ENCODE data around the gene AIF1L. TPM values are rescaled to one million over a fixed set of nuclear protein-coding genes. Genes with fewer than 3 reads are reported as not detected.

AIF1L gene
- total RNA-seq, 6 donors from 2014 or later: 3.8 to 21.4 (median 10.5) TPM

- Histone ChIP-seq H3K4me3 (no peak overlapping the region), H3K4me1 (peaks cover 0 to 6% (median 2%) of the 10 kb centered on the region in 4 donors), H3K27ac (no peak overlapping the region), H3K9me3 (no peaks in the 10 kb centered on the region), H3K36me3 (no peaks in the 10 kb centered on the region), H3K27me3 (no peaks in the 10 kb centered on the region)
- no peak for ATAC-seq (ENCODE audit: low FRiP score in 2 of 2)
- DNase-seq: no peak
- WGBS, 2 donors: 62 to 68% methylated on average over 15 to 21 of the region's 21 CpGs
- TF ChIP-seq CTCF (IDR thresholded peaks at IDR 0.05): no peak
- no peak for TF ChIP-seq POLR2A (IDR thresholded peaks at IDR 0.05)
These were observed 46.3 kb upstream of the AIF1L start for GRCh38 chr9:131049829-131050715.

- no peak overlapping the region for H3K27ac ChIP-seq
- H3K27me3 ChIP-seq: no peaks in the 10 kb centered on the region
- ATAC-seq (ENCODE audit: low FRiP score in 2 of 2): no peak
- DNase-seq: no peak
- H3K4me1 ChIP-seq: peaks cover 0 to 6% (median 2%) of the 10 kb centered on the region in 4 donors
- H3K9me3 ChIP-seq: no peaks in the 10 kb centered on the region
- TF ChIP-seq EP300 (IDR thresholded peaks at IDR 0.05): no peak
- TF ChIP-seq POLR2AphosphoS5 (IDR thresholded peaks at IDR 0.05): no peak
- WGBS, 2 donors: 87 to 88% methylated on average over 16 to 17 of the region's 17 CpGs
- no peak overlapping the region for H3K4me3 ChIP-seq
- H3K36me3 ChIP-seq: no peaks in the 10 kb centered on the region
These were observed 45.5 kb upstream of the AIF1L start for GRCh38 chr9:131050831-131051230.

GRCh38 chr9:131051592-131052517 lies 44.5 kb upstream of the AIF1L start:
- TF ChIP-seq EP300 (IDR thresholded peaks at IDR 0.05) (no peak), POLR2A (IDR thresholded peaks at IDR 0.05) (no peak), CTCF (IDR thresholded peaks at IDR 0.05) (no peak), POLR2AphosphoS5 (IDR thresholded peaks at IDR 0.05) (no peak)
- no peak overlapping the region for H3K27ac ChIP-seq
- no peaks in the 10 kb centered on the region for H3K36me3 ChIP-seq
- WGBS, 2 donors: 83 to 85% methylated on average over 25 of the region's 25 CpGs
- no peak overlapping the region for H3K4me3 ChIP-seq
- ATAC-seq (ENCODE audit: low FRiP score in 2 of 2): no peak
- no peaks in the 10 kb centered on the region for H3K9me3 ChIP-seq
- DNase-seq: no peak
- no peaks in the 10 kb centered on the region for H3K27me3 ChIP-seq
- peaks cover 0 to 2% (median under 1%) of the 10 kb centered on the region in 4 donors for H3K4me1 ChIP-seq

GRCh38 chr9:131053896-131054295 lies 42.4 kb upstream of the AIF1L start:
- no peak for ATAC-seq (ENCODE audit: low FRiP score in 2 of 2)
- H3K27me3 ChIP-seq: no peaks in the 10 kb centered on the region
- H3K9me3 ChIP-seq: no peaks in the 10 kb centered on the region
- TF ChIP-seq POLR2AphosphoS5 (IDR thresholded peaks at IDR 0.05): no peak
- H3K4me1 ChIP-seq: peaks cover 0 to 6% (median 0%) of the 10 kb centered on the region in 4 donors
- H3K4me3 ChIP-seq: no peak overlapping the region
- no peaks in the 10 kb centered on the region for H3K36me3 ChIP-seq
- no peak for DNase-seq
- no peak overlapping the region for H3K27ac ChIP-seq
- 85 to 95% methylated on average over 3 of the region's 3 CpGs for WGBS, 2 donors

- Histone ChIP-seq H3K9me3 (no peaks in the 10 kb centered on the region), H3K27ac (no peak overlapping the region), H3K4me1 (peaks cover 0 to 6% (median 0%) of the 10 kb centered on the region in 4 donors), H3K4me3 (no peak overlapping the region), H3K36me3 (no peaks in the 10 kb centered on the region), H3K27me3 (no peaks in the 10 kb centered on the region)
- TF ChIP-seq POLR2A (IDR thresholded peaks at IDR 0.05): no peak
- no peak for TF ChIP-seq POLR2AphosphoS5 (IDR thresholded peaks at IDR 0.05)
- TF ChIP-seq CTCF (IDR thresholded peaks at IDR 0.05): no peak
- no peak for TF ChIP-seq EP300 (IDR thresholded peaks at IDR 0.05)
- DNase-seq: no peak
- 88 to 91% methylated on average over 12 to 14 of the region's 14 CpGs for WGBS, 2 donors
- ATAC-seq (ENCODE audit: low FRiP score in 2 of 2): no peak
These were observed 39.4 kb upstream of the AIF1L start for GRCh38 chr9:131056781-131057506.
